CD14-positive monocyte (primary cell): Measurements from ENCODE around the gene ANAPC4. TPM values are rescaled to one million over a fixed set of nuclear protein-coding genes. Genes with fewer than 3 reads are reported as not detected.

ENCODE experiments used
- DNase-seq, 3 donors: peaks; one replicate each; pipeline ENCODE4 v3.0.0-alpha.2; 2011 to 2022
- H2AFZ ChIP-seq: 2 replicates; pipeline ENCODE4 v1.6.0; 2012; ENCODE audit warnings: mild to moderate bottlenecking, low read depth, low read length, inconsistent platforms; ENCODE audit not compliant: insufficient read depth, poor library complexity, severe bottlenecking
- H3K27ac ChIP-seq, 2 donors: 1 replicate in 1 of 2; 2 replicates in 1 of 2; pipeline ENCODE4 v1.5.1; 2012 to 2013; ENCODE audit warnings: low read length in 2 of 2, control low read depth in 1 of 2, inconsistent platforms in 1 of 2, low read depth in 1 of 2, mild to moderate bottlenecking in 1 of 2
- H3K27me3 ChIP-seq, 2 donors: one replicate each; pipeline versions ENCODE4 v1.6.0 to v1.6.1; 2011 to 2013; ENCODE audit warnings: low read length in 2 of 2; ENCODE audit not compliant: control insufficient read depth in 2 of 2, insufficient read depth in 2 of 2
- H3K36me3 ChIP-seq, 2 donors: replicated peaks in 1 of 2; 1 replicate in 1 of 2; 2 replicates in 1 of 2; pipeline versions ENCODE4 v1.5.1 to v1.6.1; 2012 to 2013; ENCODE audit warnings: low read length in 2 of 2, control low read depth in 1 of 2, inconsistent platforms in 1 of 2, mild to moderate bottlenecking in 1 of 2; ENCODE audit not compliant: insufficient read depth in 2 of 2, control insufficient read depth in 1 of 2
- H3K4me1 ChIP-seq, 2 donors: 1 replicate in 1 of 2; 2 replicates in 1 of 2; pipeline versions ENCODE4 v1.5.1 to v1.6.1; 2012 to 2013; ENCODE audit warnings: low read length in 2 of 2, control low read depth in 1 of 2, inconsistent platforms in 1 of 2, mild to moderate bottlenecking in 1 of 2, moderate library complexity in 1 of 2; ENCODE audit not compliant: insufficient read depth in 2 of 2, control insufficient read depth in 1 of 2
- H3K4me2 ChIP-seq: replicated peaks from 2 replicates; pipeline ENCODE3; 2012; ENCODE audit warnings: low read length, moderate library complexity, mild to moderate bottlenecking; ENCODE audit not compliant: poor library complexity, severe bottlenecking; ENCODE audit errors: extremely low read depth
- H3K4me3 ChIP-seq, 3 experiments: fragments of 200-600 bp in 1 of 3; sonication (generic) in 1 of 3; replicated peaks in 1 of 3; 1 replicate in 2 of 3; 2 replicates in 1 of 3; pipeline ENCODE4 v1.5.1; 2011 to 2013; ENCODE audit warnings: low read length in 3 of 3, mild to moderate bottlenecking in 3 of 3, control low read depth in 2 of 3, low read depth in 2 of 3, inconsistent platforms in 1 of 3, moderate library complexity in 1 of 3
- H3K79me2 ChIP-seq: 2 replicates; pipeline ENCODE4 v1.6.0; 2012; ENCODE audit warnings: mild to moderate bottlenecking, control low read depth, inconsistent platforms, low read length, moderate library complexity; ENCODE audit not compliant: insufficient read depth
- H3K9ac ChIP-seq: 2 replicates; pipeline ENCODE4 v1.6.0; 2017; ENCODE audit warnings: low read length, mild to moderate bottlenecking; ENCODE audit not compliant: insufficient read depth, poor library complexity, severe bottlenecking
- H3K9me3 ChIP-seq, 2 donors: replicated peaks in 1 of 2; 1 replicate in 1 of 2; 2 replicates in 1 of 2; pipeline versions ENCODE4 v1.5.1 to v1.6.1; 2012 to 2013; ENCODE audit warnings: low read length in 2 of 2, control low read depth in 1 of 2; ENCODE audit not compliant: control insufficient read depth in 1 of 2, insufficient read depth in 1 of 2
- H4K20me1 ChIP-seq: 2 replicates; pipeline ENCODE4 v1.6.0; 2012; ENCODE audit warnings: mild to moderate bottlenecking, low read length, control low read depth, moderate library complexity; ENCODE audit not compliant: insufficient read depth
- H3K27ac Mint-ChIP-seq, 7 donors: one replicate each; pipeline ENCODE4 v1.8.0; 2020; ENCODE audit warnings: mild to moderate bottlenecking in 7 of 7, mixed read lengths in 7 of 7, moderate library complexity in 6 of 7, inconsistent platforms in 2 of 7
- H3K27me3 Mint-ChIP-seq, 3 donors: one replicate each; pipeline ENCODE4 v1.8.0; 2021 to 2022; ENCODE audit warnings: low read depth in 3 of 3, mild to moderate bottlenecking in 3 of 3, mixed read lengths in 3 of 3, moderate library complexity in 3 of 3, inconsistent platforms in 1 of 3
- H3K36me3 Mint-ChIP-seq, 2 donors: one replicate each; pipeline ENCODE4 v1.8.0; 2020; ENCODE audit warnings: mixed read lengths in 2 of 2, inconsistent platforms in 1 of 2, mild to moderate bottlenecking in 1 of 2
- H3K4me1 Mint-ChIP-seq: one replicate; pipeline ENCODE4 v1.8.0; 2020; ENCODE audit warnings: mild to moderate bottlenecking, mixed read lengths
- H3K4me3 Mint-ChIP-seq, 2 donors: one replicate each; pipeline ENCODE4 v1.8.0; 2020; ENCODE audit warnings: mild to moderate bottlenecking in 2 of 2, mixed read lengths in 2 of 2, moderate library complexity in 1 of 2
- H3K9me3 Mint-ChIP-seq, 7 donors: one replicate each; pipeline ENCODE4 v1.8.0; 2020 to 2022; ENCODE audit warnings: mixed read lengths in 7 of 7, mild to moderate bottlenecking in 6 of 7, moderate library complexity in 6 of 7, inconsistent platforms in 2 of 7
- WGBS: methylation state at CpG from one replicate; pipeline ENCODE4 v1.1.5; 2013; ENCODE audit warnings: missing lambda C conversion rate; ENCODE audit not compliant: insufficient coverage; 5-methylcytosine and 5-hydroxymethylcytosine counted together
- intact Hi-C, 2 donors: fragments of 100-400 bp; cut with micrococcal nuclease; formaldehyde crosslinking; loops; one replicate each; pipeline versions ENCODE4 v1.15.0 to v1.15.1; 2023
- polyA plus RNA-seq, 3 donors: library from polyadenylated mRNA; depleted of rRNA in 1 of 3; unstranded in 2 of 3; stranded (reverse) in 1 of 3; fragments of 300-500 nt in 2 of 3; fragments of >200 nt in 1 of 3; fragmentation: Illumina TruSeq in 2 of 3; gene quantifications; 1 replicate in 2 of 3; 2 replicates in 1 of 3; pipeline ENCODE4 v1.2.3, GENCODE V29; 2012 to 2021
- TF ChIP-seq, protein P1 (sequence below): fragments of 200-600 bp; IDR thresholded peaks from one replicate; pipeline ENCODE4 v1.8.0; 2022; ENCODE audit warnings: antibody characterized with exemption, mild to moderate bottlenecking

The ANAPC4 gene
- polyA plus RNA-seq, 3 donors, result 12.7 to 22.9 (median 15.1) TPM

DNA sequence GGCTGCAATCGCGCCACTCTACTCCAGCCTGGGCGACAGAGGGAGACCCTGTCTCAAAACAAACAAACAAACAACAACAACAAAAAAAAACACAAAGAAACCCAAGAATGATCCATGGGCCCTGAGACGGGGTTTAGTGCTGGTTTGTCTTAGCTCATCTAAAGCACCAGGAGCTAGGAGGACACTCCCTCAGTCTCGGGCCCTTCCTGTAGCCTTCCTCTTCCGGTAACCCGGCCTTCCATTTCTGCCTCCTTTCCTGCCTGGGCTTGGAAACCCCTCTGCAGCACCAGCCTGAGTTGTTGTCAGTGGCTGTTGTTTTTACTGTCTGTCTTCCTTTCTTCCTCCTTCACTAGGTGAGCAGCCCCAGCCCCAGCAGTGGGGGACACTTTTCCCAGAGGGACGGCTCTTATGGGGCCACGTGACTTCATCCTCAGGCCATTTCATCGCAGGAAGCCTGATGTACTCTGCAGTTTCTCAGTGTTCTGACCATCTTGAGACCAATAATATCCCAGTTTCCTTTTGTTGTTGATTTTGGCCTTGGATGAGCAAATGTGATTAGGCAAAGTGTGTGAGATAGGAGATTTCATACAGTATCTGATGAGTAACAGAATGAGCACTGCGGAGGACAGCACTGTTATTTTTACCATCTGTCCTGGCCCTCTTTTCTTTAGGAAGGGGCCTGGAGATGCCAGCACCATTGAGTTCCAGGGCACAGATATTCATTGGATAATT is 90.1 kb downstream of the ANAPC4 start:
- Histone ChIP-seq H3K79me2 (no peaks in the 10 kb centered on the region), H3K9ac (no peak overlapping the region), H3K9me3 (peaks cover 0 to 5% of the 10 kb centered on the region in 2 donors), H3K36me3 (no peaks in the 10 kb centered on the region), H3K27me3 (no peaks in the 10 kb centered on the region), H3K27ac (no peak overlapping the region), H3K4me2 (no peak overlapping the region), H2AFZ (no peak overlapping the region), H3K4me1 (no peaks in the 10 kb centered on the region), H3K4me3 (no peak overlapping the region), H4K20me1 (no peaks in the 10 kb centered on the region)
- Mint-ChIP-seq H3K4me3 (no peak overlapping the region), H3K4me1 (no peaks in the 10 kb centered on the region), H3K36me3 (no peaks in the 10 kb centered on the region), H3K27ac (no peak overlapping the region), H3K27me3 (peaks cover 0 to 3% (median 2%) of the 10 kb centered on the region in 3 donors), H3K9me3 (peaks cover 0 to 13% (median 6%) of the 10 kb centered on the region in 7 donors)
- intact Hi-C loops, result no loop called here
- TF ChIP-seq, protein P1, sequence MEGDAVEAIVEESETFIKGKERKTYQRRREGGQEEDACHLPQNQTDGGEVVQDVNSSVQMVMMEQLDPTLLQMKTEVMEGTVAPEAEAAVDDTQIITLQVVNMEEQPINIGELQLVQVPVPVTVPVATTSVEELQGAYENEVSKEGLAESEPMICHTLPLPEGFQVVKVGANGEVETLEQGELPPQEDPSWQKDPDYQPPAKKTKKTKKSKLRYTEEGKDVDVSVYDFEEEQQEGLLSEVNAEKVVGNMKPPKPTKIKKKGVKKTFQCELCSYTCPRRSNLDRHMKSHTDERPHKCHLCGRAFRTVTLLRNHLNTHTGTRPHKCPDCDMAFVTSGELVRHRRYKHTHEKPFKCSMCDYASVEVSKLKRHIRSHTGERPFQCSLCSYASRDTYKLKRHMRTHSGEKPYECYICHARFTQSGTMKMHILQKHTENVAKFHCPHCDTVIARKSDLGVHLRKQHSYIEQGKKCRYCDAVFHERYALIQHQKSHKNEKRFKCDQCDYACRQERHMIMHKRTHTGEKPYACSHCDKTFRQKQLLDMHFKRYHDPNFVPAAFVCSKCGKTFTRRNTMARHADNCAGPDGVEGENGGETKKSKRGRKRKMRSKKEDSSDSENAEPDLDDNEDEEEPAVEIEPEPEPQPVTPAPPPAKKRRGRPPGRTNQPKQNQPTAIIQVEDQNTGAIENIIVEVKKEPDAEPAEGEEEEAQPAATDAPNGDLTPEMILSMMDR, result no peak
- no peak for DNase-seq
- 100% methylated on average over 2 of the region's 11 CpGs for WGBS

- no peaks in the 10 kb centered on the region for H3K79me2 ChIP-seq
- H3K27ac ChIP-seq, result no peak overlapping the region
- TF ChIP-seq, protein P1, result no peak
- Mint-ChIP-seq H3K4me1 (no peaks in the 10 kb centered on the region), H3K4me3 (no peak overlapping the region), H3K27me3 (peaks cover 0 to 3% (median 3%) of the 10 kb centered on the region in 3 donors), H3K9me3 (peaks cover 0 to 17% (median 8%) of the 10 kb centered on the region in 7 donors), H3K36me3 (no peaks in the 10 kb centered on the region), H3K27ac (no peak overlapping the region)
- H3K4me3 ChIP-seq, result no peak overlapping the region
- intact Hi-C loops, result no loop called here
- no peaks in the 10 kb centered on the region for H3K4me1 ChIP-seq
- no peaks in the 10 kb centered on the region for H3K36me3 ChIP-seq
- no peak for DNase-seq
- WGBS, result 90% methylated on average over 2 of the region's 5 CpGs
- no peak overlapping the region for H3K4me2 ChIP-seq
- H3K9ac ChIP-seq, result no peak overlapping the region
- H3K27me3 ChIP-seq, result no peaks in the 10 kb centered on the region
- no peaks in the 10 kb centered on the region for H4K20me1 ChIP-seq
- peaks cover 0 to 5% of the 10 kb centered on the region in 2 donors for H3K9me3 ChIP-seq
- no peak overlapping the region for H2AFZ ChIP-seq
Observed at GRCh38 chr4:25467843-25468242, 90.8 kb downstream of the ANAPC4 start.

Other genes starting within 250 kb of the ANAPC4 start
- gene SEPSECS, start 216.8 kb upstream of the ANAPC4 start, polyA plus RNA-seq, result 1 to 10 TPM in 2 of 3 donors, under 1 TPM in 1; 0.65 to 5.8 (median 2.1) TPM
- gene PI4K2B, start 143.2 kb upstream of the ANAPC4 start, polyA plus RNA-seq, result 1 to 10 TPM; 3.0 to 8.5 (median 7.4) TPM
- gene ZCCHC4, start 64.5 kb upstream of the ANAPC4 start, polyA plus RNA-seq, result 1 to 10 TPM; 1.6 to 3.5 (median 3.4) TPM